ENCODE measurements around the gene DNAJB11.
A peak's percentile ranks its signal among the peaks of the same experiment; 100 is the strongest.

DNAJB11 gene

DNA sequence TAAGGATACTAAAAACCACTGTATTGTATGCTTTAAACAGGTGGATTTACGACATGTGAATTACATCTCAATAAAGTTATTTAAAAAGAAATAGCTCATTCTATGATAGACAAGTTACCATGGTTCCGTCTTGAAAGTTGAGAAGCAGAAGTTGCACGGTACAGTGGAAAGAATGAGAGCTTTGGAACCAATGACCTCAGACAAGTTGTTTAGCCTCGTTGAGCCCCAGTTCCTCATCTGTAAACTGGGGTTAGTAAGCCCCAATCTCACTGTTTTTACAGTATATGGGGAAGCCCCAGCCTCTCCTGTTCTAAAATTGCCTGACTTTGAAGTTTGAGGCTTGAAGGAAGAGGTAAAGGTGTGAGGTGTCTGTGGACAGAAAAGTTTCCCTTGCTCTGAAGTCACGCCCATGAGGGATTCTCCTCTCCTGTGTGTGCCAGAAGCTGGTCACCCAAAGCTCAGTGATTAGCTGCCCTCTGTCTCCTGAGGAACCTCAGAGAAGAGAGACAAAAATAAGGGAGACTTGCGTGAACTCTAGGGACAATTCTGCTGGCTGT lies 36.3 kb upstream of the DNAJB11 start:
- ATAC-seq: no peak
- TF ChIP-seq ZFP30 (CRISPR knock-in tag; IDR thresholded peaks at IDR 0.05) (no peak), BACH2 (CRISPR knock-in tag; IDR thresholded peaks at IDR 0.05; ENCODE audit: borderline replicate concordance) (no peak), ZNF70 (CRISPR knock-in tag; IDR thresholded peaks at IDR 0.05) (no peak), ESRRG (CRISPR knock-in tag; IDR thresholded peaks at IDR 0.05) (no peak)

DNA sequence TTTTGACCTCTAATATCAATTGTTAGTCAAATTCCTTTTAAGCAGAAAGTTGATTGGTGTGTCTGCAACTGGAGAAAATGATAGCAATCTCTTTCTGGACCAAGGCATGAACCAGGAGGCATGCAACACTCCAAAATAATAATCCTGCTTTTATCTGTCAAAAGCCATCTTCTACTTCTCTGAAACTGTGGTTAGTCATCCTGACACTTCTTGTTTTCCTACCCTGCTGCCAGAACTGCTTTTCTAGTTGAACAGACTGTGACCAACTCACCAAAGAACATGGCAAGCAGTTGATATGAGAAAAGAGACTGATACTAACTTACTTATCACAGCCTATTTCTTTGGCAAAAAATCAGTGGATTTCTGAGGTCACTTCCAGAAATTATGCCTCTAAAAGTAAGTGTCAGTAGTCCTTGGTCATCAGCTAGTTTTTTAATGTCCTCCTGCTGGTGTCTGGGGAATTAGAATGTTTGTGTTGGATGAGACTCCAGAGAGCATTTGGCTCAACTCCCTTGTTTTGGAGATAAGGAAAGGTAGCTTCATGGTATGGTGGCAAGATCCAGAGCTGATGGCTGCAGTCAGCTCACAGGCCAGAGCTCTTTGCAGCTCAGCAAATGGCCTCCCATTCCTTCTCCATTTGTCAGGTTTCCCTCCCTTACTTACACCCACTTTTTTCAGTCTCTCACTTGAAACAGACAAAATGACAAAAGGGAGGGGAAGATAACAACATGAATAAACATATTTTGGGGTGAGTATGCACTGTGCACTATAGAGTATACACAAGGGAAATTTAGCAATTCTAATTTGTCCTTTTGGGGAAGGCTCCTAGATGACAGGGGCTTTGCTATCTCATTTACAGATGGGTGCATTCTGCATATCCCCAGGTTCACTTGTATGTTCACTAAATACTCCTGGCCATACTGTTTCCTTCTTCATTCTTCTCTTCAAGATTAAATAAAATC lies 33.4 kb upstream of the DNAJB11 start:
- 0 out of 2 replicates have a peak, but pooled peaks have one; percentile 27 for TF ChIP-seq ZNF70 (CRISPR knock-in tag; IDR thresholded peaks at IDR 0.05)
- TF ChIP-seq ARNTL (CRISPR knock-in tag; IDR thresholded peaks at IDR 0.05; ENCODE audit: borderline replicate concordance, low read depth): no peak
- no peak for TF ChIP-seq CSRNP3 (CRISPR knock-in tag; IDR thresholded peaks at IDR 0.05)
- no peak; the same call in 1 of the 3 replicates for ATAC-seq

GRCh38 chr3:186538779-186539178 lies 31.7 kb upstream of the DNAJB11 start:
- no peak for TF ChIP-seq ZFP30 (CRISPR knock-in tag; IDR thresholded peaks at IDR 0.05)
- TF ChIP-seq TCF4 (CRISPR knock-in tag; IDR thresholded peaks at IDR 0.05; ENCODE audit: borderline replicate concordance): no peak
- TF ChIP-seq GLIS3 (CRISPR knock-in tag; IDR thresholded peaks at IDR 0.05): no peak
- TF ChIP-seq SNAI2 (CRISPR knock-in tag; IDR thresholded peaks at IDR 0.05): no peak
- TF ChIP-seq TOX (CRISPR knock-in tag; IDR thresholded peaks at IDR 0.05; ENCODE audit: borderline replicate concordance): no peak
- TF ChIP-seq ARNTL (CRISPR knock-in tag; IDR thresholded peaks at IDR 0.05; ENCODE audit: borderline replicate concordance, low read depth): no peak
- no peak for TF ChIP-seq BACH2 (CRISPR knock-in tag; IDR thresholded peaks at IDR 0.05; ENCODE audit: borderline replicate concordance)
- no peak for TF ChIP-seq CREB5 (CRISPR knock-in tag; IDR thresholded peaks at IDR 0.05; ENCODE audit: low read depth)
- TF ChIP-seq, protein P1, sequence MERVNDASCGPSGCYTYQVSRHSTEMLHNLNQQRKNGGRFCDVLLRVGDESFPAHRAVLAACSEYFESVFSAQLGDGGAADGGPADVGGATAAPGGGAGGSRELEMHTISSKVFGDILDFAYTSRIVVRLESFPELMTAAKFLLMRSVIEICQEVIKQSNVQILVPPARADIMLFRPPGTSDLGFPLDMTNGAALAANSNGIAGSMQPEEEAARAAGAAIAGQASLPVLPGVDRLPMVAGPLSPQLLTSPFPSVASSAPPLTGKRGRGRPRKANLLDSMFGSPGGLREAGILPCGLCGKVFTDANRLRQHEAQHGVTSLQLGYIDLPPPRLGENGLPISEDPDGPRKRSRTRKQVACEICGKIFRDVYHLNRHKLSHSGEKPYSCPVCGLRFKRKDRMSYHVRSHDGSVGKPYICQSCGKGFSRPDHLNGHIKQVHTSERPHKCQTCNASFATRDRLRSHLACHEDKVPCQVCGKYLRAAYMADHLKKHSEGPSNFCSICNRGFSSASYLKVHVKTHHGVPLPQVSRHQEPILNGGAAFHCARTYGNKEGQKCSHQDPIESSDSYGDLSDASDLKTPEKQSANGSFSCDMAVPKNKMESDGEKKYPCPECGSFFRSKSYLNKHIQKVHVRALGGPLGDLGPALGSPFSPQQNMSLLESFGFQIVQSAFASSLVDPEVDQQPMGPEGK (CRISPR knock-in tag; IDR thresholded peaks at IDR 0.05; ENCODE audit: borderline replicate concordance): no peak
- no peak for TF ChIP-seq ZNF565 (CRISPR knock-in tag; conservative IDR thresholded peaks at IDR 0.05; ENCODE audit: low read depth)
- TF ChIP-seq RARB (CRISPR knock-in tag; IDR thresholded peaks at IDR 0.05): no peak
- TF ChIP-seq PPARA (CRISPR knock-in tag; IDR thresholded peaks at IDR 0.05; ENCODE audit: borderline replicate concordance): no peak
- no peak for TF ChIP-seq ISL1 (CRISPR knock-in tag; IDR thresholded peaks at IDR 0.05)
- no peak for TF ChIP-seq OSR1 (CRISPR knock-in tag; IDR thresholded peaks at IDR 0.05)

GRCh38 chr3:186540221-186540834 lies 30.2 kb upstream of the DNAJB11 start:
- peak; percentile 92 for ATAC-seq
- 0 out of 2 replicates have a peak, but pooled peaks have one; percentile 36 for TF ChIP-seq ZFP3 (CRISPR knock-in tag; IDR thresholded peaks at IDR 0.05)
- TF ChIP-seq, protein P1 (CRISPR knock-in tag; IDR thresholded peaks at IDR 0.05; ENCODE audit: borderline replicate concordance): no peak

More at GRCh38 chr3:186538779-186539178, 31.7 kb upstream of the DNAJB11 start:
- ATAC-seq: no peak

Data from SK-N-SH treated with all-trans-retinoic acid at 6 μM for 48 hours (cell line).